Measurements from ENCODE around the gene FIBCD1. TPM values are rescaled to one million over a fixed set of nuclear protein-coding genes. Genes with fewer than 3 reads are reported as not detected.

FIBCD1 gene
- total and polyA plus RNA-seq, 2 experiments from 2014 or later, result 0.43 to 4.0 TPM

- DNase-seq (ENCODE audit: low read depth in 1 of 2, low spot score in 1 of 2), result no peak
- H3K27ac ChIP-seq, result no peak overlapping the region
- no peak overlapping the region for H3K4me3 ChIP-seq
- H3K4me1 ChIP-seq (ENCODE audit: low read depth), result no peaks in the 10 kb centered on the region
- TF ChIP-seq, protein P1, sequence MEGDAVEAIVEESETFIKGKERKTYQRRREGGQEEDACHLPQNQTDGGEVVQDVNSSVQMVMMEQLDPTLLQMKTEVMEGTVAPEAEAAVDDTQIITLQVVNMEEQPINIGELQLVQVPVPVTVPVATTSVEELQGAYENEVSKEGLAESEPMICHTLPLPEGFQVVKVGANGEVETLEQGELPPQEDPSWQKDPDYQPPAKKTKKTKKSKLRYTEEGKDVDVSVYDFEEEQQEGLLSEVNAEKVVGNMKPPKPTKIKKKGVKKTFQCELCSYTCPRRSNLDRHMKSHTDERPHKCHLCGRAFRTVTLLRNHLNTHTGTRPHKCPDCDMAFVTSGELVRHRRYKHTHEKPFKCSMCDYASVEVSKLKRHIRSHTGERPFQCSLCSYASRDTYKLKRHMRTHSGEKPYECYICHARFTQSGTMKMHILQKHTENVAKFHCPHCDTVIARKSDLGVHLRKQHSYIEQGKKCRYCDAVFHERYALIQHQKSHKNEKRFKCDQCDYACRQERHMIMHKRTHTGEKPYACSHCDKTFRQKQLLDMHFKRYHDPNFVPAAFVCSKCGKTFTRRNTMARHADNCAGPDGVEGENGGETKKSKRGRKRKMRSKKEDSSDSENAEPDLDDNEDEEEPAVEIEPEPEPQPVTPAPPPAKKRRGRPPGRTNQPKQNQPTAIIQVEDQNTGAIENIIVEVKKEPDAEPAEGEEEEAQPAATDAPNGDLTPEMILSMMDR (IDR thresholded peaks at IDR 0.05; ENCODE audit: low read depth, low read length), result no peak
- H3K36me3 ChIP-seq, result no peaks in the 10 kb centered on the region
- no peaks in the 10 kb centered on the region for H3K9me3 ChIP-seq (ENCODE audit: low read depth)
- H3K27me3 ChIP-seq, result no peaks in the 10 kb centered on the region
These were observed 46.6 kb upstream of the FIBCD1 start for GRCh38 chr9:130985606-130986162.

- H3K27me3 ChIP-seq, result no peaks in the 10 kb centered on the region
- H3K4me3 ChIP-seq, result no peak overlapping the region
- H3K4me1 ChIP-seq (ENCODE audit: low read depth), result no peaks in the 10 kb centered on the region
- DNase-seq (ENCODE audit: low read depth in 1 of 2, low spot score in 1 of 2), result no peak
- no peaks in the 10 kb centered on the region for H3K36me3 ChIP-seq
- TF ChIP-seq, protein P1 (IDR thresholded peaks at IDR 0.05; ENCODE audit: low read depth, low read length), result no peak
- H3K9me3 ChIP-seq (ENCODE audit: low read depth), result no peaks in the 10 kb centered on the region
- no peak overlapping the region for H3K27ac ChIP-seq
These were observed 46.0 kb upstream of the FIBCD1 start for GRCh38 chr9:130985029-130985428.

DNA sequence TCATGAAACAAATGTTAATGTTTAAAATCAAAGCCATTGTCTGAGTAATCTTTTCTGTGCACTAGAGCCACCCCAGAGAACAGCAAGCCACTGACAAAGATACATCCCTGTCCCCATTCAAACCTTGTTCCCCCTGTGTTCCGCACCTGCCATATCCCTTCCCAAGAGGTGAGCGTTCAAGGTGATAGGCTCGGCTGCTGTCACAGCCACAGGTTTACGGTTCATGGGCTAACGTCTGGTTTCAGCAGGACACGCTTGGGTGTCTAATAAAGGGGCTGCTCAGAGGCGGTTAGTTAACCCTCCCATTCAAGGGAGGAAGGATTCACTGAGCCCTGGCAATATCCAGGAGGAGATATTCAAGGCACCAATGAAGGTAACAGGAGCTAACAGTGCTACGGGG is 45.5 kb upstream of the FIBCD1 start:
- TF ChIP-seq, protein P1 (IDR thresholded peaks at IDR 0.05; ENCODE audit: low read depth, low read length), result no peak
- DNase-seq (ENCODE audit: low read depth in 1 of 2, low spot score in 1 of 2), result no peak
- no peaks in the 10 kb centered on the region for H3K4me1 ChIP-seq (ENCODE audit: low read depth)
- H3K4me3 ChIP-seq, result no peak overlapping the region
- no peak overlapping the region for H3K27ac ChIP-seq
- no peaks in the 10 kb centered on the region for H3K9me3 ChIP-seq (ENCODE audit: low read depth)
- H3K27me3 ChIP-seq, result no peaks in the 10 kb centered on the region
- no peaks in the 10 kb centered on the region for H3K36me3 ChIP-seq

DNA sequence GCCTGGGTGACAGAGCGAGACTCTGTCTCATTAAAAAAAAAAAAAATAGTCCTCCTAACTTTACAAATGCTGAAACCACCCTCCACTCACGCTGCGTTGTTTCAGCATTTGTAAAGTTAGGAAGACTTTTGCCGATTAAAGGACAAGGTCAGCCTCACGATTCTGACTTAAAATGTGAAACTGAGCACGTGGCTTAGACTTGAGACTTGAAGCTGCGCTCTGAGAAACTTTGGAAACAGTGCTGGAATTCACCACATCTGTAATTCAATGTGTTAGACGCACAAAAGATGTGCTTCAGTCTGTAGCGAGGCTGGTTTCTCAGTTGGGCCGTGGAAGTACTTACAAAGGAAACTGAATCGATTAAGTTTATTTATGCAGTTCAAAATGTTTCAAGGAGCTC is 44.9 kb upstream of the FIBCD1 start:
- Histone ChIP-seq H3K4me1 (ENCODE audit: low read depth) (no peaks in the 10 kb centered on the region), H3K4me3 (no peak overlapping the region), H3K9me3 (ENCODE audit: low read depth) (no peaks in the 10 kb centered on the region), H3K36me3 (no peaks in the 10 kb centered on the region), H3K27ac (no peak overlapping the region), H3K27me3 (no peaks in the 10 kb centered on the region)
- no peak for DNase-seq (ENCODE audit: low read depth in 1 of 2, low spot score in 1 of 2)
- TF ChIP-seq, protein P1 (IDR thresholded peaks at IDR 0.05; ENCODE audit: low read depth, low read length), result no peak

GRCh38 chr9:130983359-130983670 is 44.3 kb upstream of the FIBCD1 start:
- Histone ChIP-seq H3K4me3 (no peak overlapping the region), H3K36me3 (no peaks in the 10 kb centered on the region), H3K27me3 (no peaks in the 10 kb centered on the region), H3K9me3 (ENCODE audit: low read depth) (no peaks in the 10 kb centered on the region), H3K27ac (no peak overlapping the region), H3K4me1 (ENCODE audit: low read depth) (no peaks in the 10 kb centered on the region)
- TF ChIP-seq, protein P1 (IDR thresholded peaks at IDR 0.05; ENCODE audit: low read depth, low read length), result no peak
- DNase-seq (ENCODE audit: low read depth in 1 of 2, low spot score in 1 of 2), result no peak
